HG03571 (cell line): ENCODE measurements around the gene KCTD20.
"Not testable (repeated sequence)": the region's sequence is repeated elsewhere in the genome, so short reads cannot be mapped to it uniquely, and the experiment has no call there.

ENCODE experiments used
- ATAC-seq: cut with Tn5 transposase; IDR thresholded peaks from one replicate; pipeline ENCODE4 v1.9.1; 2021; ENCODE audit not compliant: unreplicated experiment

Gene KCTD20

DNA sequence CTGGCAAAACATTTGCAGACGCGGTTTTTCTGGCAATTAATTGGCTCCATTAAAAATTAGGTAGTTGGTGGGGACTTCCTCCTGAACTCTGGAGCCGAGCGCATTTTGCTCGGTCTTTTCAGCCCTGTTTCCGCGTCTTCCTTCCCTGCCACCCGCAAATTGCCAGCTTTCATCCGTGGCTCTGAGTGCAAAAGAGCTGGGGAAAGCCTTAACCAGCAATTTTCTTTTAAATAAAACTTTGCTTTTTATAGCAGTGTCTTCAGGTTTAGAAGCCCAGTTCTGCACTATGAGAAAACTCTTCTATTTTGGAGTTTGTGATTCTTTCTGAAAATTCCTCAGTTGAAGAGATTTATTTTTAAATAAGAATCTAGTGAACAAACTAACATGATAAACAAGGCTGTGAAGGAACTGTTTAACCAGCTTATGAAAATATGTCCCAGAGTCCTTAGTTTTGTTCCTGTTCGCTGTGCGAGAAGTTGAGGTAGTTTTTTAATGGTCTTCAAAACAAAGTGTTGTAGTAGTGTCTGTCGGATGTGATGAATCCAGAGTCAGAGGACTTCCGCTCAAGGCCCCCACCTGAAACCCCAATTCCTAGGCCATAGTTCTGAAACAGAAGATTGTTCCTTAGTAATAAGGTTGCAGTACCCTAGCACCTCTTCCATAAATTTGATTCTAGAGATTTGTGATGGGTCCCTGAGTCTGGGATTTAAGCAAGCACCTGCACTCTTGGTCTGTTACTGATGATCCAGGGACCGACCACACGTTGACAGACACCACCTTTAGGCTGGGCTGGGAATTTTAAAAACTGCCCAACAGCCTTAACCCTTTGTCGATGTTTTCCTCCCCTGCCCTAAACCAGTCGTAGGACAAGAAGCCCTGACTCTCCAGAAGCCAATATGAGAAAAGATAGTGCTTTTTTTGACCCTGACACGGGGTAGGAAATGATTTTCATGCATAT is 950 bp downstream of the KCTD20 start:
- ATAC-seq, result no peak

DNA sequence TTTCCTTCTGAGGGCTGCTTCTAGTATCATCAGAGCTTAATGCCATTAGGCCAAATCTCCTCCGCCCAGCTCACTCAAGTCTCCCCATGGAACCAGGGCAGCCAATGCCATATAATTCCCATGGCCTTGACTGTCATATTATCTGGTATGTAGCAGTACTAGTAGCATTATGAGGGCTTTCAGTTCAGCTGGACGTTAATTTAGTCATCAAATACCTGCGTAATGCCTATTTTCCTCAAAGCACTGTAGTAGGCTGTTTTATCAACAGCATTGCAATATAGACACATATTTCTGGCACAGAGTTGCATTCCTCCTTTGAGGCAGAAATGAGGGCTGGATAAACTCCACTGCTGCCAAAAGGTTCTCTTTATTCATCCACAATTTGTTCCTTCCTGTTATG is 1.7 kb downstream of the KCTD20 start:
- ATAC-seq, result no peak

DNA sequence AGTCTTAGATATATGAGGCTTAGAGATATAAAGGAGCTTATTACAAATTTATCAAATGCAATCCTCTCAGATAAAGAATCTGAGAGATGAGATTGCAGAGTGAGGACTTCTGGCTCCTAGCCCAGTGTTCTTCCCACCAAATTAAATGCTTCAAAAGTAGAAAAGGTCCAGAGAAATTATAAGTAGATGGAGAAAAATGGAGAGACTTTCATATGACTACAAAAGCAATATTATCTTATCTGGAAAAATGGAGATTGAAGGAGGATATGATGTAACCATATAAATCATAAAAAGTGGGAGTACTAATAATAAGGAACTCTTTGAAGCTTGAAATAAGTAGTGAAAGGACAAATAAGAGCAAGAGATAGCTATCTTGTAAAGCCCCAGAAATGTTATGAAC is 2.8 kb downstream of the KCTD20 start:
- no peak for ATAC-seq

DNA sequence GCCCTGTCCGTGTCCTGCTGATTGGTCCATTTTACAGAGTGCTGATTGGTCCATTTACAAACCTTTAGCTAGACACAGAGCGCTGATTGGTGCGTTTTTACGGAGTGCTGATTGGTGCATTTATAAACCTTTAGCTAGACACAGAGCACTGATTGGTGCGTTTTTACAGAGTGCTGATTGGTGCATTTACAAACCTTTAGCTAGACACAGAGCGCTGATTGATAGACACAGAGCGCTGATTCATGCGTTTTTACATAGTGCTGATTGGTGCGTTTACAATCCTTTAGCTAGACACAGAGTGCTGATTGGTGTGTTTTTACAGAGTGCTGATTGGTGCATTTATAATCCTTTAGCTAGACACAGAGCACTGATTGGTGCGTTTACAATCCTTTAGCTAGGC is 6.4 kb downstream of the KCTD20 start:
- ATAC-seq, result not testable (repeated sequence)

DNA sequence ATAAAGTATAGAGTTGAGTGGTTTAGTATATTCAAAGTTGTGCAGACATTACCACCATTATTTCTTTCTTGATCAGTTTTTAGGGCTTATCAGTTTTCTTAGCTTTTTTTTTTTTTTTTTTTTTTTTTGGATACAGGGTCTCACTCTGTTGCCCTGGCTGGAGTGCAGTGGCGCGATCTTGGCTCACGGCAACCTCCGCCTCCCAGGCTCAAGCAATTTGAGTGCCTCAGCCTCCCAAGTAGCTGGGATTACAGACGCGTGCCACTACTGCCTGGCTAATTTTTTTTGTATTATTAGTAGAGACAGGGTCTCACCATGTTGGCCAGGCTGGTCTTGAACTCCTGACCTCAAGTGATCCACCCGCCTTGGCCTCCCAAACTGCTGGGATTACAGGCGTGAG is 10.1 kb downstream of the KCTD20 start:
- ATAC-seq, result not testable (repeated sequence)

DNA sequence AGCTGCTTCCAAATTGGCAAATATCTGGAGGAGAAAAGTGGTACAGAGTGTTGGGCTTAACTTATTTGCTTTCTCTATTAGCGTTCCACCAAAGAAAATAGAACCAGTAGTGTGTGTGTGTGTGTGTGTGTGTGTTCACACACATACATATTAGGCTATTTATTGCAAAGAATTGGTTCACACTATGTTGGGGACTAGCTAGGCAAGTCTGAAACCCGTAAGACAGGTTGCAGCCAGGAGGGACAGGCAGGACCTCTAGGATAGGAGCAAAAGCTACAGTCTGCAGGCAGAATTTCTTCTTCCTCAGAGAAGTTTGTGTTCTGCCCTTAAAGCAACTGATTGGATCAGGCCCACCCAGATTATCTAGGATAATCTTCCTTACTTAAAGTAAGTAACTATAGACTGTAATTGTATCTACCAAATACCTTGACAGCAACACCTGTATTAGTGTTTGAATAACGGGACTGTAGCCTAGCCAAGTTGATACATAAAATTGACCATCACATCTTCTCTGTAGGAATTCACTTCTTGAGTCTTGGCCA is 12.8 kb downstream of the KCTD20 start:
- ATAC-seq, result no peak

DNA sequence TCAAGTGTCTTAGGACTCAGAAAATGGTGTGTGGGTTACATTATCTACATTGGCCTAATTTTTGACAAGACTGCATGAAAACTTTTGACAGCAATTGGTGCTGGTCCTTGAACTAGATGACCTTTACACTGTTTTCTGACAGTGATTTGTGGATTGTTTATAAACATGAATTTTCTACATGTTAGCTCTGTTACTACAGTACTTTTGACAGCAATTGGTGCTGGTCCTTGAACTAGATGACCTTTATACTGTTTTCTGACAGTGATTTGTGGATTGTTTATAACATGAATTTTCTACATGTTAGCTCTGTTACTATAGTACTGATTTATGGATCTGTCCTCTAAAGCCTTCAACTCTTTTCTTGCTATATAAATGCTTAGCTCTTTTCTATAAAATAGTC is 16.7 kb downstream of the KCTD20 start:
- no peak for ATAC-seq

DNA sequence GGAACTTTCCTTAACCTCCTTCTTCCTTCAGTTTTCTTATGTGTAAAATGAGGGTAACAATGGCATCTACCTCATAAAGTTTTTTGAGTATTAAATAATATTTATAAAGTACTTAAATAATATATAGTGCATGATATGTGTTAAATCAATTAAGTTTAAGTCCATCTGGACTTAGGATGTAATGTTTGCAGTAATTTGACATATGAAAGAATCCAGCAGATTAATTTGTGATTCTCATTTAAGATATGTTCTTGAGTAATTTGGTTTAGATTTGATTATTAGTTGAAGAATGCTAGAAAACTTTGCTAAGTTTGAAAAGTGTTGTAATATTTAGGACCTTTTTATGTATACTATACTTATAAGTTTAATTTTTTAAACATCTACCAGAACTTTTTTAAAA is 18.1 kb downstream of the KCTD20 start:
- no peak for ATAC-seq

DNA sequence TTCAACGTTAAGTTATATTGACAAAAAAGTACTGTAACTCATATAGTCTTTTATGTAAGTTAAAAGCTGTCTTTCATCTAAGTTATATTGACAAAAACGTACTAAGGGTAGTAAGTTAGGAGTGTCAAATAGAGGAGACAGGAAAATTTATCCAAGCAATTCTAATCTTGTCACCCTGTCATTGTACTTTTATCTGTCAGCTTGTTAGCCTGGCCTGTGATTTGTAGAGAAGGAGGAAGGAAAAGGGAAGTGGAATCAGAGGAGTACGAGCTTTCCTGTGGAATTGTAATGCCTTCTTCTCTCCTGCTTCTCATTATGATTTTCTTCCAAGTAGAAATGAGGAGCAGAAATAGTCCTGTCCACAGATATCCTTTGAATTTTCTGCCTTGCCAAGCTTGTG is 18.8 kb downstream of the KCTD20 start:
- ATAC-seq, result no peak

DNA sequence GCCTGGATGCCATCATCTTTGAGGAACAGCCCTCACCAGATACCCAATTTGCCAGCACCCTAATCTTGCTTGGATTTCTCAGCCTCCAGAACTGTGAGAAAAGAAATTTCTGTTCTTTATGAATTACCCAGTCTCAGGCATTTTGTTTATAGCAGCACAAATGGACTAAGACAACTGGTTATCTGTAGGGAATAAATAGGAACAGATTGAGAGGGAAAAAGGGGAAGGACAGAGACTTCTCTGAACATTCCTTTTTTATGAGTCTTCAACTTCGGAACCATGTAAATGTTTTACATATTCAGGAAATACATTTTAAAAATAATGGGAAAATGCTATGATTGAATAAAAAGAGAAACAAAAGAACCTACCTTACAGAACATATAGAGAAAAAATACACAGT is 20.9 kb downstream of the KCTD20 start:
- ATAC-seq, result no peak

DNA sequence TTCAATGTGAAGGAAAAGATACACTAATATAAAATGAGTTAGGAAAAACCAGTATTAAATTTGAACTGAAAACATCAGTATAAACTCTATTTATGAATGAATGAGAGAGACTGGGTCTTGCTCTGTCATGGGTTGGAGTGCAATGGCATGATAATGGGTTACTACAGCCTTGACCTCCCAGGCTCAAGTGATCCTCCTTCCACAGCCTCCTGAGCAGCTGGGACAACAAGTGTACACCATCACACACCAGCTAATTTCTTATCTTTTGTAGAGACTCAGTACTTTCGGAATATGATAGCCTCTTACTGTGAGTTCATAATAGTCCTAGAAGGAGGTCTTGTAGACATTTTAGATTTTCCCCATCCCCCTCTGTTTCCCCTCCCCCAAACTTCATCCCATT is 21.4 kb downstream of the KCTD20 start:
- ATAC-seq, result no peak

DNA sequence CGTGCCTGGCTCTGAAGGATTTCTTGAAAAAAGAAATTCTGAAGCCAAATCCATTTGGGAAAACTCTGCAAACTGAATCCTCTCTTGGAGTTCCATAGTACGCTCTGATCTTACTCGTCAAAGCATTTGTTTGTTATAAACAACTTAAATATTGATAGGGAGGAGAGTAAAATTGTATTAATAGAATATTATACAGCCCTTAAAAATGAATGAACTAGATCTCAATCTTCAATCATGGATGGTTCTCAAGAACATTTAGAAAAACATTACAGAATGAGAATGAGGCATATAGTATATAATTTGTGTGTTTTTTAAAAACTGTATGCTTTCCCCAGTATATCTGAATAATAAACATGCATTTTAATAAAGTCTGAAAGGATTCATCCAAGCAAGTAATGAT is 24.8 kb downstream of the KCTD20 start:
- no peak for ATAC-seq

DNA sequence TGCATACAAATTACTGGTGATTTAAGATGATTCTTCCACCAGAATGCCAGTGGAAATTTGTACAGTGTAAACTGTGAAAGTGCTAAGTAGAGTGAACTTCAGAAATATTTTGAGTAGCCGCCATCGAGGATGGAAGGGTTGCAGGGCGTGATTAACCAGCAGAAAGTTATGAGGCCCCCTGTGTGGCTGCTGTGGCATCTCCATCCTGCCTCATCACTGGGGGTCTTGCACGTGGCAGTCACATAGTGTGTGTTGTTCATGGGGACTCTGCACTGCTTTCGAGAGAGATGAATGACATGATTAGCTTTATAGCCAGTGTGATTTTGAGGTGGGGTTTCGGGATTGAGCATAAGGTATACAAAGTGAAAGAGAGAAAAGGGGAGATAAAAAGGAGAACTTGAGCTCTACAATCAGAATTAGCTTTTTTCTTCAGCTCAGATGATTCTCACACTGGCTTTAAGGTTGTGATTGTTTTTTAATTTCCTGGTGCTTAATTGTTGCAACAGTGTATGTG is 26.4 kb downstream of the KCTD20 start:
- ATAC-seq, result no peak

DNA sequence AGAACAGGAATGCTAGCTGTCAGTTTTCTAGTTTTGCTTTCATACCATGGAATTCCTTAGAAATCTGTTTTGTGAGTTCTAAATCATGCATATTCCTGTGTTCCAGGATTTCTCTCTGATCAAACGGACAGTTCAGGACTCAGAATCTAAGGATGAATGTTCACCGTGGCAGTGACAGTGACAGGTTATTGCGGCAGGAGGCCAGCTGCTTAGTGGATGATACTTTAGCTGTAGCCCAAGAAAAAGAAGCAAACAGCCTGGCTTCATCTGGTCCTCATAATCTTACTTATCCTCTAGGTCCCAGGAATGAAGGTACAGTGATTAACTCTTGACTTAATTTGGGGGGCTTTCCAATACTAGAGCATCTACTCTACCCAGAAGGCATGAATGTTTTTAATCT is 27.1 kb downstream of the KCTD20 start:
- no peak for ATAC-seq

DNA sequence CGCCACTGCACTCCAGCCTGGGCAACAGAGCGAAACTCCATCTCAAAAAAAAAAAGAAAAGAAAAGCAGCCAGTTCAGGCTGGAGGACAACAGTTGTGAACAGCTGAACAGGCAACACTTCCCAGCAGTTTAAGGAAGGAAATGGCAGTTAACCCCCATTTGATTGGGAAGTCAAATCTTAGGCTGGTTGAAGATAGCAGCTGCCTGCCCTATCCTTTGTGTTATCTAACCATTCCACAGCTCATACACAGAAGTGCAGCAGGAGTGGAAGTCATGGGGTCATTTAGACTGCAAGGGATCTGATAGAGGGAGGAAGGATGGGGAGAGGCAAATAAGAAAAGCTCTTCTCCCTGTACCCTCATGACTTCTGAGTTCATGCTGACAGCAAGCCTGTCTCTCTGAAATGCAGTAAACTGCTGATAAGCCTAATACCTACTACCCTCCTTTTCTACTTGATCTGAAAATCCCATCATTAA is 35.3 kb downstream of the KCTD20 start:
- no peak for ATAC-seq

DNA sequence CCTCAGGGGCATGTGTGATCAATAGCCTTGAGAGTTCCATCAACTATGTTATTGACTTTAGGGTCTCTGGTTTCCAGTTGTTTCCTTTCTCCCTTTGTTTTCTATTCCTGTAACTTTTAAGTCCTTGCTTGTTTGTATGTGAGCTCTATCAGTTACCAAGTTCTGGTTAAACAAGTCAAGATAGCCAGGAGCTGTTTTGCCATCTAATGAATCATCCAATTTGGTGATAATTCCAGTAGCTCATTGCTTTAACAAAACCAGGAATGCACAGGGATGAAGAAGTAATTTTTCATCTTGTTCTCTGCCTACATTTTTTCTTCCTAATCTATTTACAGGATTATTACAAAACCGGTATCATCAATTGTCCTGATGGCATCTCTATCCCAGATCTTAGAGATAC is 36.5 kb downstream of the KCTD20 start:
- no peak for ATAC-seq

DNA sequence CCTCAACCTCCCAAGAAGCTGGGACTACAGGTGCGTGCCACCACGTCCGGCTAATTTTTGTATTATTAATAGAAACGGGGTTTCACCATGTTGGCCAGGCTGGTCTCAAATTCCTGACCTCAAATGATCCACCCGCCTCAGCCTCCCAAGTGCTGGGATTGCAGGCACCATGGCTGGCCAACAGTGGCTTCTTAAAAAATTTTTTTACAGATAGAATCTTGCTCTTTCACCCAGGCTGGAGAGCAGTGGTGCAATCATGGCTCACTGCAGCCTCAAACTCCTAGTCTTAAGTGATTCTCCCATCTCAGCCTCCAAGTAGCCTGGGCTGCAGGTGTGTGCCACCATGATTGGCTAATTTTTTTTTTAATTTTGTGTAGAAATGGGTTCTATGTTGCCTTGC is 40.5 kb downstream of the KCTD20 start:
- ATAC-seq, result not testable (repeated sequence)

DNA sequence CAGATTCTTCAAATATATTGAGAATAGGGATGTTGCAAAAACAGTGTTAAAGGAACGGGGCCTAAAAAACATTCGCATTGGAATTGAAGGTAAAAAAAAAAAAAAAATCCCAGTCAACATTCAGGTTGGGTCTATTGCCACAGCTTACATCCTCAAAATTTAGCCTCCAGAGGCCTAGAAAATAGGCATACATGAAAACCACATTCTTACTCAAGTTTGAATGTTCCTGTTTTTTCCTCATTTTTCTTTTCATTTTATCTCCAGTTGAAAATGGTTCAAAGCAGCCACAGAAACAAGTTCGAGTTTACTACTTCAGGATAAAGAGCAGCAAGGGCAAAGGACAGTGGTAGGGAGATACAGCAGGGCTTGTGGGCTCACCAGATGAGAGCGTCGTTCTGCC is 41.9 kb downstream of the KCTD20 start:
- ATAC-seq, result no peak

DNA sequence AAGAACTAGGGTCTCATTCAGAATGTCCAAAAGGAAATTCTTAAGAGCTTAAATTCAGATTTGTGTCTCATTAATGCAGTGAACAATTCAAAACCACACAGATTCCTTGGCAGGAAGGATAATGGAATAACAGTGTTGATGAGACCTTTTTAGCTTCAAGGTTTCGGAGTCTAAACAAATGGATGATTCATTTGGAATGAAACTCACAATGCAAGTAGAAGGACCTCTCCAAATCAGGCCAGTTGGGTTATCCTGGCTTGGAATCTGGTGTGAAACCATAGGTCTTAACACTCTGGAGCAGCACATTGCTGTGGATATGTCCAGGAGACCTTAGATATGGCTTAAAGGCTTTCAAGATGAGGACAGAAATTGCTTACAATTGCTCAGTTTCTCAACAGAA is 44.9 kb downstream of the KCTD20 start:
- no peak for ATAC-seq

DNA sequence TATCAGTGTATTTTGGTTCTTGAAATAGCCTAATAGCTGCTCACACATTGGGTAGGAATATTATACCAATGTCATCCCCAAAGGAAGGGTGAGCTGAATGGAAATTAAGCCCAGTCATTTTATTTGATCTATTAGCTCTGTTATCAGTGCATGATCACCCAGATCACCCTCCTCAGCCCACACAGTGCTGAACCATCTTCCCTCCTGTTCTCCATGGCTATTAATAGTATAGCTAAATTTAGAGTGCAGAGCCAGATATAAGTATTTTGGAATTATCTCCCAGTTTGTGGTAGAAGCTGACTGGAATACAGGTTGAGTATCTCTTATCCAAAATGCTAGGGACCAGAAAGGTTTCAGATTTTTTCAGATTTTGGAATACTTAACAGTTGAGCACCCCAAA is 45.4 kb downstream of the KCTD20 start:
- no peak for ATAC-seq

DNA sequence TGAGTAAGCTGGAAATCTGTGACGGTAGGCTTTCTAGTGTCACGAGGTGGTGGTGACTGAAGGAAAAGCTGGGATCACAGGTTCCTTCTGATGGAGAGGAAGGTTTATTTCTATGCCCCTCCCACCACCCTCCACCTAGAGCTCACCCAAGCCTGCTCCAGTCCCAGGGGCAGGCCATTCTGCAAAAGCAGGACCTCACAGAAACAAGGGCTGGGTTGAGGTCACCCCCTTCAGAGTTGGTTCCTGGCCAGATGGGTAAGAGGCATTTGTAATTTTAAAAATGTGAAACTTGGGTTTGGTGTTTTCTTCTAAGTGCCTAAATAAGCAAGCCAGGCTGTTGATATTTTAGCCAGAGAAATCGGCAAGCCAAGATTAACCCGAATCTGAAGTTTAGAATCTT is 46.6 kb downstream of the KCTD20 start:
- ATAC-seq, result no peak

DNA sequence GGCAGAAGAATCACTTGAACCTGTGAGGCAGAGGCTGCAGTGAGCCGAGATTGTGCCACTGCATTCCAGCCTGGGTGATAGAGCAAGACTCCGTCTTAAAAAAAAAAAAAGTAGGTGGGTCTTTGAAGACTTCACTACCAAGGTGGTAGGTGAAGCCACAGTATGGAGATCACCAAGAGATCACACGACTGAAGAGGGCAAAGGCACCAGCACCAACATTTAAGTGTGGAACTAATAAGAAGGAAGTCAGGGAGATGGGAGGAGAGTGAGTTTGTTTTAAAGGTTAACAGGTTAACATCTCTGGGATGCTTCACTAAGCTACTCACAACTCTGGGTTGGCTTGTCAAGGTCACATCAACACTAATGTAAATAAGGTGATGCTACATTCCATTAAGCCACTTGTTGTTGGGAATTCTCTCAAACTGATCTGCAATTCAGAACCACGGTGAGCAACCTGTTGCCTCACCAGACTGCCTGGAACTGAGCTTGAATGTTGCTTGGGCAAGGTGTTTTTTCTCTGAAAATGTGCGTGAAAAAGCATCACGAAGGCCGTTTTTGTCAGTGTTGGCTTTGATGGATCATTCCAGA is 48.7 kb downstream of the KCTD20 start:
- no peak for ATAC-seq
